Panc1 (cell line): Measurements from ENCODE around the gene CAPN8. TPM values are rescaled to one million over a fixed set of nuclear protein-coding genes. Genes with fewer than 3 reads are reported as not detected.

ENCODE experiments used
- ATAC-seq: fragments of 200-7000 bp; cut with Tn5 transposase; 2 replicates; pipeline ENCODE4 v1.9.1; 2020; ENCODE audit warnings: mild to moderate bottlenecking, moderate library complexity
- BruUV-seq: library from RNA; stranded (reverse); fragments of 400-500 nt; replicated peaks from 2 replicates; lab custom pipeline; 2021; lab: Mats Ljungman, UMichigan
- CTCF ChIA-PET: fragments of 300-600 bp; sonication (Branson Sonifier 250); formaldehyde crosslinking; loops from one replicate; lab custom pipeline; 2022; ENCODE audit warnings: antibody characterized with exemption; lab: Charles Lee
- POLR2A ChIA-PET: fragments of 300-600 bp; sonication (Branson Sonifier 250); formaldehyde crosslinking; loops from one replicate; lab custom pipeline; 2022; ENCODE audit warnings: antibody characterized with exemption; lab: Charles Lee
- DNase-seq: peaks from one replicate; pipeline ENCODE4 v3.0.0-alpha.2; 2010; ENCODE audit warnings: low read depth, low spot score
- H3K27ac ChIP-seq: 2 replicates; pipeline ENCODE4 v1.5.1; 2011; ENCODE audit warnings: mild to moderate bottlenecking, low read length, inconsistent platforms
- H3K27me3 ChIP-seq: fragments of 200-500 bp; sonication (Bioruptor generic); 2 replicates; pipeline ENCODE4 v1.6.0; 2014; ENCODE audit warnings: low read length, inconsistent platforms; ENCODE audit not compliant: control insufficient read depth, insufficient read depth
- H3K36me3 ChIP-seq: fragments of 200-500 bp; sonication (Bioruptor generic); 2 replicates; pipeline ENCODE4 v1.5.1; 2014; ENCODE audit warnings: inconsistent platforms, mild to moderate bottlenecking, low read length, moderate library complexity; ENCODE audit not compliant: control insufficient read depth, insufficient read depth
- H3K4me1 ChIP-seq: 2 replicates; pipeline ENCODE4 v1.5.1; 2011; ENCODE audit warnings: inconsistent platforms, mild to moderate bottlenecking, low read length, moderate library complexity; ENCODE audit not compliant: control insufficient read depth, insufficient read depth
- H3K4me3 ChIP-seq, 2 experiments: 2 replicates each; pipeline ENCODE4 v1.5.1; 2011 to 2012; ENCODE audit warnings: low read depth in 2 of 2, low read length in 2 of 2, mild to moderate bottlenecking in 2 of 2, inconsistent platforms in 1 of 2, moderate library complexity in 1 of 2
- H3K9me3 ChIP-seq: fragments of 200-500 bp; sonication (Bioruptor generic); 2 replicates; pipeline ENCODE4 v1.5.1; 2014; ENCODE audit warnings: low read depth, mild to moderate bottlenecking, inconsistent platforms, low read length, moderate library complexity; ENCODE audit not compliant: control insufficient read depth, insufficient read depth
- POLR2AphosphoS5 ChIP-seq: IDR thresholded peaks from 2 replicates; pipeline ENCODE4 v1.6.1; 2012; ENCODE audit warnings: mild to moderate bottlenecking, low read depth, low read length, moderate library complexity
- SIN3A ChIP-seq: IDR thresholded peaks from 2 replicates; pipeline ENCODE4 v1.6.1; 2012; ENCODE audit warnings: low read depth, mild to moderate bottlenecking, low read length, moderate library complexity, borderline replicate concordance; ENCODE audit not compliant: insufficient read depth
- TCF7L2 ChIP-seq: IDR thresholded peaks from 2 replicates; pipeline ENCODE4 v1.6.1; 2011; ENCODE audit warnings: mild to moderate bottlenecking, low read depth, low read length, inconsistent platforms
- in situ Hi-C: cut with HindIII; loops from 2 replicates; pipeline ENCODE4 v1.10.0; 2016; ENCODE audit warnings: low sequenced_read_pairs, low pct_unique_long_range_greater_than_20kb
- intact Hi-C: fragments of 100-400 bp; cut with micrococcal nuclease; formaldehyde crosslinking; loops from one replicate; pipeline ENCODE4 v1.10.0; 2022; ENCODE audit not compliant: unreplicated experiment
- total RNA-seq: library from RNA; stranded (reverse); gene quantifications from one replicate; pipeline ENCODE4 v1.2.1, GENCODE V29; 2021; ENCODE audit not compliant: unreplicated experiment
- TF ChIP-seq, protein P1 (sequence below), 2 experiments: IDR thresholded peaks; 2 replicates each; pipeline ENCODE4 v1.6.1; 2011 to 2012; ENCODE audit warnings: low read depth in 2 of 2, control low read depth in 1 of 2, low read length in 1 of 2, mild to moderate bottlenecking in 1 of 2, moderate library complexity in 1 of 2; ENCODE audit not compliant: insufficient read depth in 1 of 2
- TF ChIP-seq, protein P2 (sequence below): fragments of 450-650 bp; IDR thresholded peaks from 2 replicates; pipeline ENCODE4 v1.5.1; 2017; ENCODE audit warnings: mild to moderate bottlenecking

The CAPN8 gene
- total RNA-seq, 1 experiment from 2014 or later = 0.28 TPM

DNA sequence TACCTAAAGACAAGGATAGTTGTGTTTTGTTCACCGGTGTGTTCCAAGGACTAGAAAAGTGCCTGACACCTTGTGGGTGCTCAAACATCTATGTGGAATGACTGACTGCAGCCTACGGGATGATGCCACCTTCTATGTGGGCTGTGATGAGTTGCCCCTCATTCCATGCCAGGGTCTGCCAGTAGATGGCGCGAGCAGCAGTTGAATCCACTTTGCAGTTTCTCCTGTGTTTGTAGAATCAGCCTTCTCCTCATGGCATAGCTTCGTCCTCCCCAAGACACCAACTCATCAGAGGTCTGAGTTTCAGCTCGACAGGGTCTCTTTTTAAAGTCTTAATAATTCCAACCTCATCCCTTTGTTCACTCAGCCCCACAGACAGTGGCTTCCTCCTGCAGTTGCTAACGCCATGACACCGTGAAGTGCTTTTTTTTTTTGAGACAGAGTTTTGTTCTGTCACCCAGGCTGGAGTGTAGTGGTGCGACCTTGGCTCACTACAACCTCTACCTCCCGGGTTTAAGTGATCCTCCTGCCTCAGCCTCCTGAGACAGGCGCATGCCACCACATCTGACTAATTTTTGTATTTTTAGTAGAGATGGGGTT is 133.7 kb downstream of the CAPN8 start:
- ATAC-seq (peak; percentile 88), DNase-seq (peak; percentile 58)
- peaks cover 2% of the 10 kb centered on the region; the same call in 1 of the 2 replicates for H3K9me3 ChIP-seq
- H3K27me3 ChIP-seq = peaks cover 4% of the 10 kb centered on the region
- intact Hi-C loops (loop anchor here (2.0 kb wide), 1 partner anchor 153 kb away; no protein-coding TSS in a partner anchor), in situ Hi-C loops (no loop called here)
- TF ChIP-seq SIN3A = no peak
- no peak for TF ChIP-seq POLR2AphosphoS5
- no peak for TF ChIP-seq TCF7L2
- TF ChIP-seq, protein P1, sequence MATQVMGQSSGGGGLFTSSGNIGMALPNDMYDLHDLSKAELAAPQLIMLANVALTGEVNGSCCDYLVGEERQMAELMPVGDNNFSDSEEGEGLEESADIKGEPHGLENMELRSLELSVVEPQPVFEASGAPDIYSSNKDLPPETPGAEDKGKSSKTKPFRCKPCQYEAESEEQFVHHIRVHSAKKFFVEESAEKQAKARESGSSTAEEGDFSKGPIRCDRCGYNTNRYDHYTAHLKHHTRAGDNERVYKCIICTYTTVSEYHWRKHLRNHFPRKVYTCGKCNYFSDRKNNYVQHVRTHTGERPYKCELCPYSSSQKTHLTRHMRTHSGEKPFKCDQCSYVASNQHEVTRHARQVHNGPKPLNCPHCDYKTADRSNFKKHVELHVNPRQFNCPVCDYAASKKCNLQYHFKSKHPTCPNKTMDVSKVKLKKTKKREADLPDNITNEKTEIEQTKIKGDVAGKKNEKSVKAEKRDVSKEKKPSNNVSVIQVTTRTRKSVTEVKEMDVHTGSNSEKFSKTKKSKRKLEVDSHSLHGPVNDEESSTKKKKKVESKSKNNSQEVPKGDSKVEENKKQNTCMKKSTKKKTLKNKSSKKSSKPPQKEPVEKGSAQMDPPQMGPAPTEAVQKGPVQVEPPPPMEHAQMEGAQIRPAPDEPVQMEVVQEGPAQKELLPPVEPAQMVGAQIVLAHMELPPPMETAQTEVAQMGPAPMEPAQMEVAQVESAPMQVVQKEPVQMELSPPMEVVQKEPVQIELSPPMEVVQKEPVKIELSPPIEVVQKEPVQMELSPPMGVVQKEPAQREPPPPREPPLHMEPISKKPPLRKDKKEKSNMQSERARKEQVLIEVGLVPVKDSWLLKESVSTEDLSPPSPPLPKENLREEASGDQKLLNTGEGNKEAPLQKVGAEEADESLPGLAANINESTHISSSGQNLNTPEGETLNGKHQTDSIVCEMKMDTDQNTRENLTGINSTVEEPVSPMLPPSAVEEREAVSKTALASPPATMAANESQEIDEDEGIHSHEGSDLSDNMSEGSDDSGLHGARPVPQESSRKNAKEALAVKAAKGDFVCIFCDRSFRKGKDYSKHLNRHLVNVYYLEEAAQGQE (IDR thresholded peaks at IDR 0.05; ENCODE audit: insufficient read depth in 1 of 2, low read depth in 2 of 2, low read length in 1 of 2) = no peak
- TF ChIP-seq, protein P2, sequence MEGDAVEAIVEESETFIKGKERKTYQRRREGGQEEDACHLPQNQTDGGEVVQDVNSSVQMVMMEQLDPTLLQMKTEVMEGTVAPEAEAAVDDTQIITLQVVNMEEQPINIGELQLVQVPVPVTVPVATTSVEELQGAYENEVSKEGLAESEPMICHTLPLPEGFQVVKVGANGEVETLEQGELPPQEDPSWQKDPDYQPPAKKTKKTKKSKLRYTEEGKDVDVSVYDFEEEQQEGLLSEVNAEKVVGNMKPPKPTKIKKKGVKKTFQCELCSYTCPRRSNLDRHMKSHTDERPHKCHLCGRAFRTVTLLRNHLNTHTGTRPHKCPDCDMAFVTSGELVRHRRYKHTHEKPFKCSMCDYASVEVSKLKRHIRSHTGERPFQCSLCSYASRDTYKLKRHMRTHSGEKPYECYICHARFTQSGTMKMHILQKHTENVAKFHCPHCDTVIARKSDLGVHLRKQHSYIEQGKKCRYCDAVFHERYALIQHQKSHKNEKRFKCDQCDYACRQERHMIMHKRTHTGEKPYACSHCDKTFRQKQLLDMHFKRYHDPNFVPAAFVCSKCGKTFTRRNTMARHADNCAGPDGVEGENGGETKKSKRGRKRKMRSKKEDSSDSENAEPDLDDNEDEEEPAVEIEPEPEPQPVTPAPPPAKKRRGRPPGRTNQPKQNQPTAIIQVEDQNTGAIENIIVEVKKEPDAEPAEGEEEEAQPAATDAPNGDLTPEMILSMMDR = peak; percentile 94
- ChIA-PET CTCF (interaction anchor here (0.6 to 1.2 kb wide), 2 partner anchors 152 to 354 kb away, joined by 3 read pairs; no protein-coding TSS in a partner anchor), POLR2A (no interaction called here)
- H3K4me1 ChIP-seq = no peaks in the 10 kb centered on the region
- no peak overlapping the region for H3K4me3 ChIP-seq
- H3K27ac ChIP-seq = no peak overlapping the region
- BruUV-seq = no TSS peak
- H3K36me3 ChIP-seq = no peaks in the 10 kb centered on the region

DNA sequence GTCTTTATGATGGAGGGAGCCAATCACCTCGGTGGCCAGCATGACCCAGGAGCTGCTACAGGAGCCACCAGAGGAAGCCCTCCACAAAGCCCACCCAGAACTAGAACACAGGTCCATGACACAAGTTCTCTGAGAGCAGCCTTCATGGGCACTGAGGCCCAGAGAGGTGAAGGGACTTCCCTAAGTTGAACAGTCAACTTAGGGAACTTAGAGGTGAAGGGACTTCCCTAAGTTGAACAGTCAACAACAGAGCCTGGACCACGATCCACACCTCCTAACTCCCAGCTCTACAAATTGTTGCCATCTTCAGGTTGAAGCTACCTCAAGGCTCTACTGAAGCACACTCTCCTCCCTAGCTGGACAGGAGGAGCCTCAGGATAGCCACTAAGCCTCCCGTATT is 139.5 kb downstream of the CAPN8 start:
- H3K36me3 ChIP-seq = no peaks in the 10 kb centered on the region
- CTCF ChIA-PET = no interaction called here
- H3K27me3 ChIP-seq = peaks cover 7% of the 10 kb centered on the region
- intact Hi-C loops = no loop called here
- DNase-seq (no peak), ATAC-seq (no peak)
- BruUV-seq = no TSS peak
- H3K9me3 ChIP-seq = peaks cover 2% of the 10 kb centered on the region; the same call in 1 of the 2 replicates
- in situ Hi-C loops = no loop called here
- POLR2A ChIA-PET = no interaction called here
- TF ChIP-seq, protein P1 (IDR thresholded peaks at IDR 0.05; ENCODE audit: insufficient read depth in 1 of 2, low read depth in 2 of 2, low read length in 1 of 2) = no peak
- TF ChIP-seq SIN3A = no peak
- H3K27ac ChIP-seq = no peak overlapping the region
- no peaks in the 10 kb centered on the region for H3K4me1 ChIP-seq
- H3K4me3 ChIP-seq = no peak overlapping the region
